ENCODE data around the gene PALM. TPM values are rescaled to one million over a fixed set of nuclear protein-coding genes. Genes with fewer than 3 reads are reported as not detected.

PALM gene
- total and polyA plus RNA-seq, 12 donors = 12.5 to 36.7 (median 18.7) TPM

DNA sequence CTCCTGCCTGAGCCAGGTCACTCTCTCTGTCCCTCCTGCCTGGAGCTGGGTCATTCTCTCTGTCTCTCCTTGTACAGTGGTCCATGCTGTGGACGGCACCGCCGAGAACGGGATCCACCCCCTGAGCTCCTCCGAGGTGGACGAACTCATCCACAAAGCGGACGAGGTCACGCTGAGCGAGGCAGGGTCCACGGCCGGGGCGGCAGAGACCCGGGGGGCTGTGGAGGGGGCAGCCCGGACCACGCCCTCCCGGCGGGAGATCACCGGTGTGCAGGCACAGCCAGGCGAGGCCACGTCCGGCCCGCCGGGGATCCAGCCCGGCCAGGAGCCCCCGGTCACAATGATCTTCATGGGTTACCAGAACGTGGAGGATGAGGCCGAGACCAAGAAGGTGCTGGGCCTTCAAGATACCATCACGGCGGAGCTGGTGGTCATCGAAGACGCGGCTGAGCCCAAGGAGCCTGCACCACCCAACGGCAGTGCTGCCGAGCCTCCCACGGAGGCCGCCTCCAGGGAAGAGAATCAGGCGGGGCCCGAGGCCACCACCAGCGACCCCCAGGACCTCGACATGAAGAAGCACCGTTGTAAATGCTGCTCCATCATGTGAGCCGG lies 37.6 kb downstream of the PALM start:
- intact Hi-C loops (cut with DNase I) = no loop called here
- 94 to 96% methylated on average over 43 of the region's 43 CpGs for WGBS, 2 donors
- Histone ChIP-seq H3K27ac (no peak overlapping the region), H3K9me3 (peaks cover 0 to 49% (median 11%) of the 10 kb centered on the region in 11 donors), H3K4me3 (no peak overlapping the region), H3K36me3 (peaks cover 0 to 23% (median 0%) of the 10 kb centered on the region in 9 donors), H3K27me3 (peaks cover 0 to 10% (median 3%) of the 10 kb centered on the region in 7 donors), H3K4me1 (peaks cover 0 to 7% (median 0%) of the 10 kb centered on the region in 9 donors)
- no peak for DNase-seq
- ATAC-seq = no peak
- TF ChIP-seq, protein P1, sequence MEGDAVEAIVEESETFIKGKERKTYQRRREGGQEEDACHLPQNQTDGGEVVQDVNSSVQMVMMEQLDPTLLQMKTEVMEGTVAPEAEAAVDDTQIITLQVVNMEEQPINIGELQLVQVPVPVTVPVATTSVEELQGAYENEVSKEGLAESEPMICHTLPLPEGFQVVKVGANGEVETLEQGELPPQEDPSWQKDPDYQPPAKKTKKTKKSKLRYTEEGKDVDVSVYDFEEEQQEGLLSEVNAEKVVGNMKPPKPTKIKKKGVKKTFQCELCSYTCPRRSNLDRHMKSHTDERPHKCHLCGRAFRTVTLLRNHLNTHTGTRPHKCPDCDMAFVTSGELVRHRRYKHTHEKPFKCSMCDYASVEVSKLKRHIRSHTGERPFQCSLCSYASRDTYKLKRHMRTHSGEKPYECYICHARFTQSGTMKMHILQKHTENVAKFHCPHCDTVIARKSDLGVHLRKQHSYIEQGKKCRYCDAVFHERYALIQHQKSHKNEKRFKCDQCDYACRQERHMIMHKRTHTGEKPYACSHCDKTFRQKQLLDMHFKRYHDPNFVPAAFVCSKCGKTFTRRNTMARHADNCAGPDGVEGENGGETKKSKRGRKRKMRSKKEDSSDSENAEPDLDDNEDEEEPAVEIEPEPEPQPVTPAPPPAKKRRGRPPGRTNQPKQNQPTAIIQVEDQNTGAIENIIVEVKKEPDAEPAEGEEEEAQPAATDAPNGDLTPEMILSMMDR (IDR thresholded peaks at IDR 0.05) = no peak

DNA sequence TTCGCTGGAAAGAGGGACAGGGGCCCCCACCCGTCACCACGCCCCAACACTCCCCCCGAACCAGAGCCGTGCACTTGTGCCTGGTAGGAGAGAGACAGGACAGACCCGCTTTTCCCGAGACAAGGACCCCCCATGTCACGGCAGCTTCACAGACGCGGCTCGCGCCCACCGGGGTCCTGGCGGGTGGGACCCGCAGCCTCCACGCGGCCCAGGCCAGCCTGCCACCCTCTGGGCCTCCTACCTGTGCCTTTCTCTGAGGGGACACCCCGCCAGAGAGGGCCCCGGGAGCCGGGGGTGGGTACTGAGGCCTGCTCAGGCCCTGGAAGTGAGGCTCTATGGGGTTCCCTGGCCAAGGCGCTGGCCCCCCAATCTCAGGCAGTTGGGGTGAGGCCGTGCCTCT lies 38.2 kb downstream of the PALM start:
- DNase-seq = no peak
- TF ChIP-seq, protein P1 (IDR thresholded peaks at IDR 0.05) = no peak
- WGBS, 2 donors = 96 to 98% methylated on average over 22 of the region's 22 CpGs
- Histone ChIP-seq H3K9me3 (peaks cover 0 to 49% (median 11%) of the 10 kb centered on the region in 11 donors), H3K36me3 (peaks cover 0 to 23% (median 0%) of the 10 kb centered on the region in 9 donors), H3K27ac (no peak overlapping the region), H3K27me3 (peaks cover 0 to 15% (median 8%) of the 10 kb centered on the region in 7 donors), H3K4me3 (no peak overlapping the region), H3K4me1 (peaks cover 0 to 7% (median 0%) of the 10 kb centered on the region in 9 donors)
- peak in 1 of 8 donors; percentile 7 for ATAC-seq
- intact Hi-C loops (cut with DNase I) = no loop called here

DNA sequence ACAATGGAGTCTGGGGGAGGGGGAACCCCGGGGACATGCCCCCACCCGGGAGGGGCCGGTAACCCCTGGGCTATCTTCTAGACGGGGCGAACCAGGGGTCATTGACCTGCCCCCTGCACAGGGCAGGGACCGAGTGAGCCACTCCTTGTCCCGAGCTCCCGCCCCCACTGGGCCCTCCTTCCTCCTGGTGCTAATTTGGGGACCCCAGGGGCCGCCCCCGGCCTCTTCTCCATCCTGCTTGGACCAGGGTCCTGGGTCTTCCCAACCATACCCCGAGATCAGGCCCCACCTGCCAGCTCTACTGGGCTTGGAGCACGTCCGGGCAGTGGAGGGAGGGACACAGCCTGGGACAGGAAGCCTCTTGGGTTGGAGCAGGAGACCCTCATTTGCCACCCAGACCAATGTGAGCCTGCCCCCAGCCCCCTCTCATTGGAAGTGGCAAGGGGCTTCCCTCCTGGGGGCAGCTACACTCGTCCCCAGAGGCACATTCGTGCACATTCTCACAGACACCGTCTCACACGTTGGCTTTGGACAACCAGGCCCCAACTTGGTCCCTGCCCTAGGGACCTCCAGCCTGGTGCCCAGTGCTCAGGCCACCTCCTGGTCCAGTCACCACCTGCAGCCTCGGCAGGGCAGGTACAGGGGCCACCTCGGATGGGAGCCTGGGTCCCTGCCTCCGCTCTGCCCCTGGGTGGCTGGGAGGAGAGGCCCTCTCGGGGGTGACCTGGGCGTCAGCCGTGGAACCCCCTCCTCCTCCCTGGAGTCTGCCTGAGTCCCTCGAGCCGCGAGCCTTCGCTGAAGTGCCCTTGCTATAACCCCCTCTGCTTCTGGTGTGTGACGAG lies 38.9 kb downstream of the PALM start:
- DNase-seq (no peak), ATAC-seq (peak in 1 of 8 donors; percentile 26)
- H3K4me1 ChIP-seq = peaks cover 0 to 7% (median 0%) of the 10 kb centered on the region in 9 donors
- H3K9me3 ChIP-seq = peaks cover 0 to 49% (median 11%) of the 10 kb centered on the region in 11 donors
- TF ChIP-seq, protein P1 (IDR thresholded peaks at IDR 0.05) = no peak
- peaks cover 0 to 23% (median 0%) of the 10 kb centered on the region in 9 donors for H3K36me3 ChIP-seq
- intact Hi-C loops (cut with DNase I) = no loop called here
- 96 to 97% methylated on average over 28 of the region's 28 CpGs for WGBS, 2 donors
- H3K27ac ChIP-seq = no peak overlapping the region
- no peak overlapping the region for H3K4me3 ChIP-seq
- peaks cover 0 to 17% (median 9%) of the 10 kb centered on the region in 7 donors for H3K27me3 ChIP-seq

DNA sequence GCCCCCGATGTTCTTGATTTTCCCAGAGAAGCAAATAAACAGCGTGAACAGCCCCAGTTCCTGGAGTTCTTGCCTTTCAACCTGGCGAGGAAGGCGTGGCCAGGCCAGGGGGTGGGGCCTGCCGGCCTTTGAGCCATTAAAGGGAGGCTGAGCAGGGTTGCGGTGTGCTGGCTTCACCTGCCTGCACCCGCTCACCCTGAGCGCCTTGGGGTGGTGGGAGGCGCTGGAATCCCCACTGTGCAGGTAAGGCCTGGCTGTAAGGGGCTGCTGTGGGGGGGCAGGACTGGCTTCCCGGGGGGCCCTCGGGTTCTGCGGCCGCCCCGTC lies 39.5 kb downstream of the PALM start:
- H3K4me1 ChIP-seq = peaks cover 0 to 9% (median 0%) of the 10 kb centered on the region in 9 donors
- H3K4me3 ChIP-seq = no peak overlapping the region
- H3K36me3 ChIP-seq = peaks cover 0 to 23% (median 0%) of the 10 kb centered on the region in 9 donors
- peaks cover 0 to 47% (median 11%) of the 10 kb centered on the region in 11 donors for H3K9me3 ChIP-seq
- H3K27ac ChIP-seq = no peak overlapping the region
- intact Hi-C loops (cut with DNase I) = no loop called here
- peaks cover 0 to 17% (median 9%) of the 10 kb centered on the region in 7 donors for H3K27me3 ChIP-seq
- ATAC-seq (no peak), DNase-seq (no peak)
- TF ChIP-seq, protein P1 (IDR thresholded peaks at IDR 0.05) = no peak
- 83 to 88% methylated on average over 14 of the region's 14 CpGs for WGBS, 2 donors

All from heart right ventricle (tissue), 16 donors.